HG02973 (cell line): Measurements from ENCODE around the gene ACO2.
A peak's percentile ranks its signal among the peaks of the same experiment; 100 is the strongest.
"Not testable (repeated sequence)": the region's sequence is repeated elsewhere in the genome, so short reads cannot be mapped to it uniquely, and the experiment has no call there.

Experiments used
- ATAC-seq: cut with Tn5 transposase; IDR thresholded peaks from one replicate; pipeline ENCODE4 v1.9.1; 2021; ENCODE audit warnings: moderate library complexity; ENCODE audit not compliant: unreplicated experiment

The ACO2 gene

GRCh38 chr22:41468381-41469217, at the start of gene ACO2, which contains the start of gene PHF5A:
ACO2 (plus strand) TSS chr22:41469117; CDS start chr22:41469147, 30 bp downstream.
PHF5A (minus strand) TSS chr22:41468692; CDS start chr22:41468653, 39 bp downstream.
- peak; percentile 75 for ATAC-seq

GRCh38 chr22:41425660-41426365, 43.1 kb upstream of the ACO2 start:
- no peak for ATAC-seq

- ATAC-seq, result no peak
Observed at GRCh38 chr22:41429232-41429950, 39.5 kb upstream of the ACO2 start.

GRCh38 chr22:41429951-41430332, 39.0 kb upstream of the ACO2 start:
- ATAC-seq, result no peak

- ATAC-seq, result no peak
Observed at GRCh38 chr22:41431656-41432055, 37.3 kb upstream of the ACO2 start.

- ATAC-seq, result not testable (repeated sequence)
Observed at GRCh38 chr22:41433480-41433879, 35.4 kb upstream of the ACO2 start.

GRCh38 chr22:41434361-41435003, 34.4 kb upstream of the ACO2 start:
- ATAC-seq, result not testable (repeated sequence)

GRCh38 chr22:41435560-41435959, 33.4 kb upstream of the ACO2 start:
- no peak for ATAC-seq

GRCh38 chr22:41436322-41437113, 32.4 kb upstream of the ACO2 start:
- ATAC-seq, result no peak

GRCh38 chr22:41437198-41437597, 31.7 kb upstream of the ACO2 start:
- ATAC-seq, result no peak

GRCh38 chr22:41440511-41440910, 28.4 kb upstream of the ACO2 start:
- ATAC-seq, result not testable (repeated sequence)

GRCh38 chr22:41442240-41442792, 26.6 kb upstream of the ACO2 start:
- ATAC-seq, result no peak

- ATAC-seq, result peak; percentile 38
Observed at GRCh38 chr22:41444360-41445128, 24.4 kb upstream of the ACO2 start.

GRCh38 chr22:41445129-41446056, 23.5 kb upstream of the ACO2 start:
- no peak for ATAC-seq

GRCh38 chr22:41446057-41446501, 22.8 kb upstream of the ACO2 start:
- no peak for ATAC-seq

GRCh38 chr22:41446639-41447434, 22.1 kb upstream of the ACO2 start, which contains the start of gene TOB2:
TOB2 (minus strand) TSS chr22:41446801; CDS start chr22:41437345, 9,456 bp downstream.
- ATAC-seq, result peak; percentile 34
